Activated T-cell treated with anti-CD3 and anti-CD28 coated beads, Interleukin-2, amount 50 U/mL, for 1 hour (primary cell): ENCODE results near the gene SLC35B1.
"Not testable (repeated sequence)": the region's sequence is repeated elsewhere in the genome, so short reads cannot be mapped to it uniquely, and the experiment has no call there.

Source experiments
- DNase-seq: peaks from one replicate; pipeline ENCODE4 v3.0.0-alpha.2; 2020

The SLC35B1 gene

DNA sequence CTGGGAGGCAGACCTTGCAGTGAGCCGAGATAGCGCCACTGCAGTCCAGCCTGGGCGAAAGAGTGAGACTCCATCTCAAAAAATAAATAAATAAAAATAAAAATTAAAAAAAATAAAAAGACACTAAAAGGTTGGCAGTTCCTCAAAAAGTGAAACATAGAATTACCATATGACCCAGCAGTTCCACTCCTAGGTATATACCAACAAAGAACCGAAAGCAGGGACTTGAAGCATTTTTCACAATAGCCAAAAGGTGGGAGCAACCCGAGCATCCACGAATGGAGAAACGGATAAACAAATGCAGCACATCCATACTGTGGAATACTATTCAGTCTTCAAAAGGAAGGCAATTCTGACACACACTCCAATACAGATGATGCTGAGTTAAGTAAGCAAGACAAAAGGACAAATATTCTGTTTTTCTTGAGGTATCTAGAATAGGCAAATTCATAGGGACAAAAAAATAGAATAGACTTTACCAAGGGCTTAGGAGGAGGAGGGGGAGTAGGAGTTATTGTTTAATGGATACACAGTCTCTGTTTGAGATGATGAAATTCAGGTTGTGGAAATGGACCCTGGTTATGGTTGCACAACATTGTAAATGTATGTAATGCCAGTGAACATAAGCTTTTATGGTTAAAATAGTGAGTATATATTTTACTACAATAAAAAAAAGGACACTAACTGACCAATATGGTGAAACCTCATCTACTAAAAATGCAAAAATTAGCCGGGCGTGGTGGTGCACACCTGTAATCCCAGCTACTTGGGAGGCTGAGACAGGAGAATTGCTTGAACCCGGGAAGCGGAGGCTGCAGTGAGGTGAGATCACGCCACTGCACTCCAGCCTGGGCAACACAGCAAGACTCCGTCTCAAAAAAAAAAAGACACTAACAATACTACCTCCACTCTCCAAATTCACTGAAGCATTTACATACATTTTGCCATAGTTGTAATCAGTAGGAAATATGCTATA is 27.0 kb upstream of the SLC35B1 start:
- DNase-seq = no peak

- no peak for DNase-seq
Observed at GRCh38 chr17:49731435-49731831, 23.7 kb upstream of the SLC35B1 start.

- no peak for DNase-seq
Observed at GRCh38 chr17:49730785-49731434, 23.1 kb upstream of the SLC35B1 start.

DNA sequence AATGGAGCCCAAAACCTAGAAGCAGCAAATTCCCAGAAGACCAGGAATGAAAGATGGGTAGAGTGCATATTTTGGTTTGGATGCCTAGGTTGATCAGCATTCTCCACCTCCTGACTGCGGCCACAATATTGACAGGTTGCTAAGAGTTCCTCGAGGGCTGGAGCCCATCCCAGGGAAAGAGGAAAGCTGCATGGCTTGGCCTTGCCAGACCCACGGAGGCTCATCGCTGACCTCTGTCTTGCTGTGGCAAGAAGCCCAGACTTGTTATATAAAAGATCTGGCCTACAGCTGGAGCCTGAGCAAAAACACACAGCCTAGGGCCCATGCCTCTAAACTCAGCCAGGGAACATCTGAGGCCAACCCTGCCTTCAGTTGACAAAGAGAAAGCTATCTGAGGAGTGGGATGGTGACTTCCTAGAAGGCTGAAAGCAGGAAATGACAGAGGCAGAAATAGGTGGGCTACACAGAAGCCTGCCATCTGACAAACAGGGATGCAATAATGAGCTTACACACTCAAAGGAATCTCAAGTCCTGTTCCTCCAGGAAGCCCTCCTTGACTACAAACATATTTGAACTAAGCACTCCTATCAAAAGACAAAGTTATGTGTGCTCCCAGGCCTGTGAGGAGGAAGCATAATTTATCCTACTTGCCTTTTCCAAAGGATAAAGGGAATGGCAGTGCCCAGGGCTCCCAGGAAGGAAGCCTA is 22.5 kb upstream of the SLC35B1 start:
- no peak for DNase-seq

DNA sequence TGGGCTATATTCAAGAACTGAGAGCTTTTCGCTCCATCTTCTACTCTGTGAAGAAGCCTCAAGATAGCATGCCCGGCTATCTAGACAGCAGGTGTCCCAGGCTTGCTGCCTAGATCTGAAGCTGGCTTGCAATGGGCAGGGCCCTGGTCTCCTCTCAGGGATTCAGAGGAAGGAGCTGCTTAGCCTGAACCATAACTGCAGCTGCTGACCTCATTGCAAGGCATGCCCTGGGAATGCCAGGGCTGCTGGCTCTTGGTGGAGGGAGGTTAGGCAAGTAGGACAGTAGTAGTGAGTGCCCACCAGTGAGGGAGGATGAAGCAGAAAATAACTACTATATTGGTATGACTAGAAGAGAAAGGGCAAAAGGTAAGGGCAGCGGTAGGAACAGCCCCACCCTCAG is 21.3 kb upstream of the SLC35B1 start:
- DNase-seq = no peak

- no peak for DNase-seq
Observed at GRCh38 chr17:49728425-49728824, 20.7 kb upstream of the SLC35B1 start.

DNA sequence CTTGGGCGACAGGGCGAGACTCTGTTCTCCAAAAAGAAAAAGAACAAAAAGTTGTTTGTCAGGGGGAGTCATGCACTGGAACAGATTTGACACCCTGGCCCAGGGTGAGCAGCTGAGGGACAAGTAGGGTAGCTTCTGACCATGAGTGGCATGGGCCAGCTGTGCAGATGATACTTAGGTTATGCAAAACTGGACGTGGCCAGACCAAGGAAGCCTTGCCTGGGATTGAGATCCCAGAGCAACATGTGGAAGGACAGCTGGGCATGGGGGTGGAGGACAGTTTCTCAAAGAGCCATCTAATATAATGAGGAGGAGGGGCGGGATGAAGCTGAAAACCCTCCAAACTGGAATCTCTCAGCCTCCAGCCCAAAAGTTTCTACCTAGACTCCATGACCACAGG is 19.6 kb upstream of the SLC35B1 start:
- no peak for DNase-seq

DNA sequence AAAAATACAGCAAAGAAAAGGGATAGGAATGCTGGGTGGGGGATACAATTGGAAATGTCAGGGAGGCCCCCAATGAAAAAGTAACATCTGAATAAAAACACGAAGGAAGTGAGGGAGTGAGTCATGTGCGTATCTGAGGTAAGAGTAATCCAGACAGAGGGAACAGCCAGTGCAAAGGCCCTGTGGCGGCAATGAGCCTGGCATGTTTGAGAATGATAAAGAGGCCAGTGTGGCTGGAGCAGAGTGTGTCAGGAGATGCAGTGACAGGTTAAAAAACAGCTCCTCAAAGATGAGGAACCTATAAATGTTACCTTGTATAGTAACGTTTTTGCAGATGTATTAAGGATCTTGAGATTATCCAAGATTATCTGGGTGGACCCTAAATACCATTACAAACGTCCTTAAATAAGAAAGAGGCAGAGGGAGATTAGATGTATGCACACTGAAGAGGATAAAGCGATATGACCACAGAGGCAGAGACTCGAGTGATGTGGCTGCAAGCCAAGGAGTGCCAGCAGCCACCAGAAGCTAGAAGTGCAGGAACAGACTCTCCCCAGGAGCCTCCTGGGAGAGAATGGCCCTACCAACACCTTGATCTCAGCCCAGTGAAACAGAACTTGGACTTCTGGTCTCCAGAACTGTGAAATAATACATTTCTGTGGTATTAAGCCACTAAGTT is 17.8 kb upstream of the SLC35B1 start:
- DNase-seq = no peak

GRCh38 chr17:49724552-49724951 is 16.8 kb upstream of the SLC35B1 start:
- DNase-seq = not testable (repeated sequence)

DNA sequence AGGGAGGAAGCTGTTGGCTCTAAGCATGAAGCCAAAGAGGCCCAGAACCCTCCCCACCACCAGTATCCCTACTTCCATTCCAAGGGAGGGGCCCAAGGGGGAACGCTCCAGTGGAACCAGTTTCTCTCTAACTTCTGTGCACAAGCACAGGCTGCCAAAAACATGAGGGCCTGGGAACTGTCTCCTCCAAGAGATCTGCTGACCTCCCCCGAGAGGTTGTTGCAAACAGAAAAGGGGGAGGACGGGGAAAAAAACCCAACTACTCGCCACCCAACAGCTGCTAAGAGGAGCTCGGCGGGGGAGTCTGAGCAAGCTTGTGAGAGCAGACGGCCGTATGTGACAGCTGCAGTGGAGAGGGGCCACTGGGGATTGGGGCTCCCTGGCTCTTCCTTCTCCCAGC is 15.7 kb upstream of the SLC35B1 start:
- DNase-seq = no peak

- DNase-seq = no peak
Observed at GRCh38 chr17:49722066-49722465, 14.3 kb upstream of the SLC35B1 start.

DNA sequence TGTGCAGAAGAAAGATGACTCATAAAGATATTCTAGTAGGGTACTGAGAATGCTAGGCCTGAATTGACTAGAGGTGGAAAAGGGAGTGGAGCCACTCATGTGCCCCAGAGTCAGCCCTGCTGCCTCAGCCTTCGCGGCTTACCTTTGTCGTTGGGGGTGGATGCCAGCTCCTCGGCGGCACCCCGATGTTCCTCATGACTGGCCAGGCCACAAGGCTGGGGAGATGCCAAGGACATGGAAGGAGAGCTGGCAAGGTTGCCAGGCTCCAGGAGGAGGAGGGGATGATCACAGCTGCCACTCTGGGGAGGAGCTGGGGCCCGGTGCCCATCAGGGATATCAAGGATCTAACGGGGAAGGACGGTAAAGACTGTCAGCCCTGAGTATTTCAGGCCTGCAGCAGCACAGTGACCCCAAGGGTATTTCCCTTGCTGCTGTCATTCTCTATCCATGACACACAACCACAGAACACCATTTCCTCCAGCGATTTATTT is 9.7 kb upstream of the SLC35B1 start:
- DNase-seq = peak; percentile 39

GRCh38 chr17:49716668-49717364 is 9.1 kb upstream of the SLC35B1 start:
- DNase-seq = no peak

- DNase-seq = peak; percentile 44
Observed at GRCh38 chr17:49715717-49716279, 8.0 kb upstream of the SLC35B1 start.

GRCh38 chr17:49715216-49715615 is 7.5 kb upstream of the SLC35B1 start:
- DNase-seq = no peak

- DNase-seq = no peak
Observed at GRCh38 chr17:49708515-49709183, 885 bp upstream of the SLC35B1 start.

- peak; percentile 36 for DNase-seq
Observed at GRCh38 chr17:49707246-49707607, 537 bp downstream of the SLC35B1 start.

DNA sequence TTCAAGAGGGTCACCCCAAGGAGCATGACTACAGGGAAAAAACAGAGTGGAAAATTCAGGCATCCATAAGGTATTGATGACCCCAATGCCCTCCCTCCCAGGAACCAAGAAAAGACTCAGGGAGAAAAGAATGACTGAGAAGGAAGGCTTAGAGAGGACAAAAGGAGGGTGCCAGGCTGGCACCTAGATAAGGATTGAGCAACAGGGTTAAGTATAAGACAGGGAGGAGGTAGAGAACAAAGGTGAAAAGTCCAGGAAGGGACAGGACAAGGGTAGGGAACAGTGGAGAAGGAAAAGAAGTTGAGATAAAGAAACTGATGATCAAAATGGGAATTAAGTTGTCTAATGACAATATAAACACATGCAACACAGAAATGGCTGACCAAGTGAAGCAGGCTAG is 2.5 kb downstream of the SLC35B1 start:
- DNase-seq = no peak

- DNase-seq = no peak
Observed at GRCh38 chr17:49703557-49704277, 4.0 kb downstream of the SLC35B1 start.

GRCh38 chr17:49700960-49701359 is 6.8 kb downstream of the SLC35B1 start:
- DNase-seq = no peak
